ENCODE results near the gene CMIP.

Gene CMIP

DNA sequence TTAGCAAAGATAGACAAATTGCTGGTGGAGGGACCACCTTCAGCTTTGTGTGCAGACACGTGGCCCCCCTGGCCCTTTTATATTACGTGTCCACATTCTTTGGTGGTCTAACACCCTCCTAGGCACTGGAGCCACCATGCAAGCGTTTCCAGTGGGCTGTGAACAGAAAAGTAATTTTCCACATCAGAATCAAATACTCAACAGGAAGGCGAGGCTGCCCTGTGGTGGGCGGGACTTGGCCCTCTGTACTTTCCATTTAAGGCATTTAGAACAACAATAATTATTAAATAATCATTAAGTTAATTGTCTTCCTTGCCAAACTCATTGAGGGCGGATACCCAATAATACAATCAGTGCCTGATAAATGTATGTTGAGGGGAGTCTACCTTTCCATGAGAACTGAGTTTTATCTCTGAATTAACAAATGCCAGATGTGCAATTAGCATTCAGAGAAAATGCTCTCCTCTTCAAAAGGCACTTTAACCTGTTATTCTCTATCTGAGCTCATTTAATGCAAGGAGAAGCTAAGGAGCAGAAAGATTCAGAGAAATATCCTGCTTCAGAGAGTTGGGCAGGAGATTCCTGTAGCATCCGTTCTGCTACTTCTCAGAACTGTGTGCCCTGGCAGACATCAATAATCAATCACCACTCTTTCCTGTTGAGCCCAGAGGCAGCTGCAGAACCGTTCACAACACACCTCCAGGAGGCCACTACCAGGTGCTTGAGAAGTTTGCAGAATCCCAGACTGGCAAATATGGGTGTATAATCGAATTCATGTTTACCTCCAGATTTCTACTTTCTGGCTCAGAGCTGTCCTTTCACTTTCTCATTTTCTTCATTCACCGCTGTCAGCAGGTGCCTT is 109.4 kb downstream of the CMIP start:
- no peaks in the 10 kb centered on the region for H3K36me3 ChIP-seq (replicated peaks)
- TF ChIP-seq, protein P1, sequence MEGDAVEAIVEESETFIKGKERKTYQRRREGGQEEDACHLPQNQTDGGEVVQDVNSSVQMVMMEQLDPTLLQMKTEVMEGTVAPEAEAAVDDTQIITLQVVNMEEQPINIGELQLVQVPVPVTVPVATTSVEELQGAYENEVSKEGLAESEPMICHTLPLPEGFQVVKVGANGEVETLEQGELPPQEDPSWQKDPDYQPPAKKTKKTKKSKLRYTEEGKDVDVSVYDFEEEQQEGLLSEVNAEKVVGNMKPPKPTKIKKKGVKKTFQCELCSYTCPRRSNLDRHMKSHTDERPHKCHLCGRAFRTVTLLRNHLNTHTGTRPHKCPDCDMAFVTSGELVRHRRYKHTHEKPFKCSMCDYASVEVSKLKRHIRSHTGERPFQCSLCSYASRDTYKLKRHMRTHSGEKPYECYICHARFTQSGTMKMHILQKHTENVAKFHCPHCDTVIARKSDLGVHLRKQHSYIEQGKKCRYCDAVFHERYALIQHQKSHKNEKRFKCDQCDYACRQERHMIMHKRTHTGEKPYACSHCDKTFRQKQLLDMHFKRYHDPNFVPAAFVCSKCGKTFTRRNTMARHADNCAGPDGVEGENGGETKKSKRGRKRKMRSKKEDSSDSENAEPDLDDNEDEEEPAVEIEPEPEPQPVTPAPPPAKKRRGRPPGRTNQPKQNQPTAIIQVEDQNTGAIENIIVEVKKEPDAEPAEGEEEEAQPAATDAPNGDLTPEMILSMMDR (IDR thresholded peaks at IDR 0.05; ENCODE audit: low read depth, low read length, missing control alignments): no peak
- no peak overlapping the region for H3K4me3 ChIP-seq (ENCODE audit: low read depth, low read length)
- in situ Hi-C loops (cut with HindIII; ENCODE audit: low pct_ligation_motif_present, low sequenced_read_pairs): no loop called here
- no peaks in the 10 kb centered on the region for H3K27me3 ChIP-seq (replicated peaks)
- H3K27ac ChIP-seq: peak overlapping the region; percentile 89
- no peak for DNase-seq

- no peak overlapping the region for H3K27ac ChIP-seq
- in situ Hi-C loops (cut with HindIII; ENCODE audit: low pct_ligation_motif_present, low sequenced_read_pairs): no loop called here
- H3K4me3 ChIP-seq (ENCODE audit: low read depth, low read length): no peak overlapping the region
- no peaks in the 10 kb centered on the region for H3K27me3 ChIP-seq (replicated peaks)
- no peak for DNase-seq
- TF ChIP-seq, protein P1 (IDR thresholded peaks at IDR 0.05; ENCODE audit: low read depth, low read length, missing control alignments): no peak
- H3K36me3 ChIP-seq (replicated peaks): no peaks in the 10 kb centered on the region
Measured at GRCh38 chr16:81554979-81555378, 110.4 kb downstream of the CMIP start.

GRCh38 chr16:81555660-81556059 is 111.1 kb downstream of the CMIP start:
- no peak for DNase-seq
- Histone ChIP-seq H3K4me3 (ENCODE audit: low read depth, low read length) (no peak overlapping the region), H3K27me3 (replicated peaks) (no peaks in the 10 kb centered on the region), H3K27ac (no peak overlapping the region), H3K36me3 (replicated peaks) (no peaks in the 10 kb centered on the region)
- TF ChIP-seq, protein P1 (IDR thresholded peaks at IDR 0.05; ENCODE audit: low read depth, low read length, missing control alignments): no peak
- in situ Hi-C loops (cut with HindIII; ENCODE audit: low pct_ligation_motif_present, low sequenced_read_pairs): no loop called here

- TF ChIP-seq, protein P1 (IDR thresholded peaks at IDR 0.05; ENCODE audit: low read depth, low read length, missing control alignments): no peak
- in situ Hi-C loops (cut with HindIII; ENCODE audit: low pct_ligation_motif_present, low sequenced_read_pairs): no loop called here
- Histone ChIP-seq H3K4me3 (ENCODE audit: low read depth, low read length) (no peak overlapping the region), H3K36me3 (replicated peaks) (no peaks in the 10 kb centered on the region), H3K27me3 (replicated peaks) (no peaks in the 10 kb centered on the region), H3K27ac (no peak overlapping the region)
- no peak for DNase-seq
Measured at GRCh38 chr16:81556715-81557284, 112.2 kb downstream of the CMIP start.

DNA sequence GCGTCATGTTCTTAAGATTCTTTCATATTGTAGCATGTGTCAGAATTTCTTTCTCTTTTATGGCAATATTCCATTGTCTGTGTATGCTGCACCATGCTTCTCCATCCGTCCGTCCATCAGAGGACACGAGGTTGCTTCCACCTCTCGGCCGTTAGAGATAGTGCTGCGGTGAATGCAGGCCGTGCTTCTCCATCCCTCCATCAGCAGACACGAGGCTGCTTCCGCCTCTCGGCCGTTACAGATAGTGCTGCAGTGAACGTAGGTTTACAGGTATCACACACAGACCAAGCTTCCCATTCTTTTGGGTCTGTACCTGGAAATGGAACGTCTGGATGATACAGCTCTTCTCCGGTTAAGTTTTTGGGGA is 113.5 kb downstream of the CMIP start:
- TF ChIP-seq, protein P1 (IDR thresholded peaks at IDR 0.05; ENCODE audit: low read depth, low read length, missing control alignments): no peak
- Histone ChIP-seq H3K4me3 (ENCODE audit: low read depth, low read length) (no peak overlapping the region), H3K27me3 (replicated peaks) (no peaks in the 10 kb centered on the region), H3K27ac (no peak overlapping the region), H3K36me3 (replicated peaks) (no peaks in the 10 kb centered on the region)
- in situ Hi-C loops (cut with HindIII; ENCODE audit: low pct_ligation_motif_present, low sequenced_read_pairs): no loop called here
- no peak for DNase-seq
